ENCODE results near the gene TSFM. TPM values are rescaled to one million over a fixed set of nuclear protein-coding genes. Genes with fewer than 3 reads are reported as not detected.

TSFM gene
- total RNA-seq, 1 donor from 2014 or later: 18.1 TPM

- Histone ChIP-seq H3K4me1 (peaks cover 24% of the 10 kb centered on the region), H3K4me2 (peak overlapping the region; percentile 0), H3K4me3 (no peak overlapping the region), H3K9me3 (ENCODE audit: low read depth) (no peaks in the 10 kb centered on the region), H3K79me2 (ENCODE audit: low read depth) (no peaks in the 10 kb centered on the region), H2AFZ (replicated peaks) (no peak overlapping the region), H3K27me3 (peaks cover 89% of the 10 kb centered on the region), H4K20me1 (ENCODE audit: low read depth) (peaks cover 31% of the 10 kb centered on the region), H3K36me3 (no peaks in the 10 kb centered on the region), H3K27ac (no peak overlapping the region), H3F3A (ENCODE audit: low read depth) (peaks cover 48% of the 10 kb centered on the region), H3K9ac (no peak overlapping the region)
- Mint-ChIP-seq H3K27ac (no peak overlapping the region), H3K36me3 (no peaks in the 10 kb centered on the region), H3K27me3 (ENCODE audit: insufficient read depth, low read depth) (peaks cover 30% of the 10 kb centered on the region), H3K9me3 (no peaks in the 10 kb centered on the region), H3K4me1 (peaks cover 46% of the 10 kb centered on the region), H3K4me3 (peak overlapping the region; percentile 92)
- DNase-seq (ENCODE audit: low spot score): peak; percentile 23
- TF ChIP-seq EZH2phosphoT487 (IDR thresholded peaks at IDR 0.05) (no peak), EZH2 (IDR thresholded peaks at IDR 0.05) (no peak)
- TF ChIP-seq, protein P1, sequence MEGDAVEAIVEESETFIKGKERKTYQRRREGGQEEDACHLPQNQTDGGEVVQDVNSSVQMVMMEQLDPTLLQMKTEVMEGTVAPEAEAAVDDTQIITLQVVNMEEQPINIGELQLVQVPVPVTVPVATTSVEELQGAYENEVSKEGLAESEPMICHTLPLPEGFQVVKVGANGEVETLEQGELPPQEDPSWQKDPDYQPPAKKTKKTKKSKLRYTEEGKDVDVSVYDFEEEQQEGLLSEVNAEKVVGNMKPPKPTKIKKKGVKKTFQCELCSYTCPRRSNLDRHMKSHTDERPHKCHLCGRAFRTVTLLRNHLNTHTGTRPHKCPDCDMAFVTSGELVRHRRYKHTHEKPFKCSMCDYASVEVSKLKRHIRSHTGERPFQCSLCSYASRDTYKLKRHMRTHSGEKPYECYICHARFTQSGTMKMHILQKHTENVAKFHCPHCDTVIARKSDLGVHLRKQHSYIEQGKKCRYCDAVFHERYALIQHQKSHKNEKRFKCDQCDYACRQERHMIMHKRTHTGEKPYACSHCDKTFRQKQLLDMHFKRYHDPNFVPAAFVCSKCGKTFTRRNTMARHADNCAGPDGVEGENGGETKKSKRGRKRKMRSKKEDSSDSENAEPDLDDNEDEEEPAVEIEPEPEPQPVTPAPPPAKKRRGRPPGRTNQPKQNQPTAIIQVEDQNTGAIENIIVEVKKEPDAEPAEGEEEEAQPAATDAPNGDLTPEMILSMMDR (IDR thresholded peaks at IDR 0.05): no peak
Observed at GRCh38 chr12:57739914-57740538, 42.6 kb upstream of the TSFM start.

DNA sequence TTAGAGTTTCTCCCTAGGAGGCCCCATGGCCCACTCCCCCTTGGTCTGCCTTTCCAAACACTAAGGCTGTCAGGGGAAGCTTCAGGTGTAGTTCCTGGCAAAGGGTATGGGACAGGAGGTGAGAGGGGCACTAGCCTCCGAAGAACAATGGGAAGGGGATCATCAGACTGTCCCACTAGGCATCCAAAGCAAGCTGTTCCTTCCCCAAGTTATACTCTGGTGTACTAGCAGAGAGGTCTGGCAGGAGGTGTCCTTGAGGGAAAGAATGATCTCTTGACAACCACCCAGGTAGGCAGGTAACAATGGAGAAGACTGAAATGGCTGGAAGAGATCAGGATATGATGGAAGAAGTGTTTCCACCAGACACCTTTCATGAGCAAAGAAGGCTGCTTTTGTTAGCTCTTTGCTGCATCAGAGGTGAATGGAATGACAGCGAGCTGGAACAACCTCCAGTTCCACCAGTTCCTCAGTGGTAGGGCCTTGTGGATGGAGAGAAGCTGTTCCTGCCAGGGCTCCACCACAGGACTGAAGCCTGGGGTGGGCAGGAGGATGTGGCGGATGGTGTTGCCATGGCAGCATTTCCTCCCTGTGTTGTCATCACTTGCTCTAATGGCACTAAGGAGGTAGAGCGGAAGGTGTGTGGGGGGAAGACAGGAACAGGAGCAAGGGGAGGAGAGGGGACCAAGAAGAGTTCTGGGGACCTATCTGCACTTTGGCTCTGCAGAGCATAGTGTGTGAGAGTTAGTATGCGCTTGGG lies 41.8 kb upstream of the TSFM start:
- no peak overlapping the region for H3K4me2 ChIP-seq
- no peak overlapping the region for H3K27ac ChIP-seq
- no peak overlapping the region for H2AFZ ChIP-seq (replicated peaks)
- no peak overlapping the region for H3K4me3 ChIP-seq
- Mint-ChIP-seq H3K36me3 (no peaks in the 10 kb centered on the region), H3K4me1 (peaks cover 44% of the 10 kb centered on the region), H3K4me3 (peak overlapping the region; percentile 68), H3K27ac (peak overlapping the region; percentile 35), H3K9me3 (no peaks in the 10 kb centered on the region), H3K27me3 (ENCODE audit: insufficient read depth, low read depth) (peaks cover 24% of the 10 kb centered on the region)
- peaks cover 4% of the 10 kb centered on the region for H3K79me2 ChIP-seq (ENCODE audit: low read depth)
- H3K27me3 ChIP-seq: peaks cover 81% of the 10 kb centered on the region
- H4K20me1 ChIP-seq (ENCODE audit: low read depth): peaks cover 23% of the 10 kb centered on the region
- DNase-seq (ENCODE audit: low spot score): no peak
- H3K4me1 ChIP-seq: peaks cover 25% of the 10 kb centered on the region
- no peaks in the 10 kb centered on the region for H3K9me3 ChIP-seq (ENCODE audit: low read depth)
- TF ChIP-seq EZH2phosphoT487 (IDR thresholded peaks at IDR 0.05): no peak
- TF ChIP-seq EZH2 (IDR thresholded peaks at IDR 0.05): no peak
- TF ChIP-seq, protein P1 (IDR thresholded peaks at IDR 0.05): no peak
- H3K9ac ChIP-seq: no peak overlapping the region
- H3F3A ChIP-seq (ENCODE audit: low read depth): peaks cover 51% of the 10 kb centered on the region
- H3K36me3 ChIP-seq: no peaks in the 10 kb centered on the region

GRCh38 chr12:57741413-57741789 lies 41.2 kb upstream of the TSFM start:
- no peak overlapping the region for H3K4me3 Mint-ChIP-seq
- Histone ChIP-seq H3K4me1 (peaks cover 24% of the 10 kb centered on the region), H3K4me2 (no peak overlapping the region), H2AFZ (replicated peaks) (no peak overlapping the region), H4K20me1 (ENCODE audit: low read depth) (peaks cover 17% of the 10 kb centered on the region), H3K79me2 (ENCODE audit: low read depth) (peaks cover 10% of the 10 kb centered on the region), H3K36me3 (no peaks in the 10 kb centered on the region), H3K9ac (no peak overlapping the region), H3F3A (ENCODE audit: low read depth) (peaks cover 51% of the 10 kb centered on the region), H3K27ac (no peak overlapping the region), H3K4me3 (no peak overlapping the region), H3K9me3 (ENCODE audit: low read depth) (no peaks in the 10 kb centered on the region), H3K27me3 (peaks cover 75% of the 10 kb centered on the region)
- H3K27ac Mint-ChIP-seq: no peak overlapping the region
- DNase-seq (ENCODE audit: low spot score): no peak
- H3K4me1 Mint-ChIP-seq: peaks cover 46% of the 10 kb centered on the region
- peaks cover 5% of the 10 kb centered on the region for H3K36me3 Mint-ChIP-seq
- TF ChIP-seq, protein P1 (IDR thresholded peaks at IDR 0.05): no peak
- TF ChIP-seq EZH2 (IDR thresholded peaks at IDR 0.05): no peak
- TF ChIP-seq EZH2phosphoT487 (IDR thresholded peaks at IDR 0.05): no peak
- H3K27me3 Mint-ChIP-seq (ENCODE audit: insufficient read depth, low read depth): peaks cover 21% of the 10 kb centered on the region
- no peaks in the 10 kb centered on the region for H3K9me3 Mint-ChIP-seq
